HepG2 (cell line): Measurements from ENCODE around the gene CPNE4. TPM values are rescaled to one million over a fixed set of nuclear protein-coding genes. Genes with fewer than 3 reads are reported as not detected.

ENCODE experiments used
- ARNTL ChIP-seq: sonication (generic); formaldehyde crosslinking; IDR thresholded peaks from 2 replicates; pipeline ENCODE4 v1.4.0; 2020; ENCODE audit warnings: mild to moderate bottlenecking, missing genetic modification reagents
- ATRX ChIP-seq: sonication (generic); formaldehyde crosslinking; IDR thresholded peaks from 2 replicates; pipeline ENCODE4 v1.4.0; 2020; ENCODE audit warnings: missing genetic modification reagents, borderline replicate concordance
- MTF1 ChIP-seq: sonication (generic); formaldehyde crosslinking; IDR thresholded peaks from 2 replicates; pipeline ENCODE4 v1.5.0; 2020; ENCODE audit warnings: missing genetic modification reagents
- NFRKB ChIP-seq: fragments of 450-650 bp; IDR thresholded peaks from 2 replicates; pipeline ENCODE4 v1.6.1; 2017
- NR2C2 ChIP-seq: sonication (generic); formaldehyde crosslinking; IDR thresholded peaks from 2 replicates; pipeline ENCODE4 v1.4.0; 2020; ENCODE audit warnings: missing genetic modification reagents, mild to moderate bottlenecking, moderate library complexity, borderline replicate concordance
- PAXIP1 ChIP-seq: sonication (generic); formaldehyde crosslinking; conservative IDR thresholded peaks from 2 replicates; pipeline ENCODE4 v1.4.0; 2020; ENCODE audit warnings: mild to moderate bottlenecking, missing genetic modification reagents, moderate library complexity
- PTBP1 ChIP-seq: fragments of 200-400 bp; formaldehyde crosslinking; IDR thresholded peaks from 2 replicates; pipeline ENCODE4 v1.6.1; 2018; ENCODE audit warnings: low read length, low read depth; ENCODE audit not compliant: poor library complexity, severe bottlenecking
- SAP130 ChIP-seq: IDR thresholded peaks from 2 replicates; pipeline ENCODE4 v1.6.1; 2016; ENCODE audit warnings: low read depth
- SCMH1 ChIP-seq: sonication (generic); formaldehyde crosslinking; IDR thresholded peaks from 2 replicates; pipeline ENCODE4 v1.9.0; 2021; ENCODE audit warnings: missing genetic modification reagents, mild to moderate bottlenecking, borderline replicate concordance
- SMARCE1 ChIP-seq: fragments of 450-650 bp; IDR thresholded peaks from 2 replicates; pipeline ENCODE4 v1.6.1; 2017; ENCODE audit warnings: borderline replicate concordance
- SRF ChIP-seq: IDR thresholded peaks from 2 replicates; pipeline ENCODE4 v1.6.1; 2011; ENCODE audit warnings: mild to moderate bottlenecking, low read depth, low read length, moderate library complexity
- TEAD3 ChIP-seq: optimal IDR thresholded peaks from 2 replicates; pipeline ENCODE3; 2016; ENCODE audit warnings: borderline replicate concordance
- XRCC5 ChIP-seq: fragments of 200-400 bp; formaldehyde crosslinking; optimal IDR thresholded peaks from 2 replicates; pipeline ENCODE3; 2017; ENCODE audit warnings: mild to moderate bottlenecking, low read length
- ZFP36L1 ChIP-seq: sonication (generic); formaldehyde crosslinking; IDR thresholded peaks from 2 replicates; pipeline ENCODE4 v1.8.0; 2022; ENCODE audit warnings: mild to moderate bottlenecking, missing genetic modification reagents, moderate library complexity
- ZMYM3 ChIP-seq: sonication (generic); formaldehyde crosslinking; IDR thresholded peaks from 2 replicates; pipeline ENCODE4 v1.5.1; 2020; ENCODE audit warnings: mild to moderate bottlenecking, missing genetic modification reagents
- ZNF251 ChIP-seq: sonication (generic); formaldehyde crosslinking; IDR thresholded peaks from 2 replicates; pipeline ENCODE4 v1.9.0; 2021; ENCODE audit warnings: mild to moderate bottlenecking, missing genetic modification reagents
- ZNF280D ChIP-seq: sonication (generic); formaldehyde crosslinking; IDR thresholded peaks from 2 replicates; pipeline ENCODE4 v1.5.1; 2020; ENCODE audit warnings: mild to moderate bottlenecking, missing genetic modification reagents
- ZNF33A ChIP-seq: sonication (generic); formaldehyde crosslinking; IDR thresholded peaks from 2 replicates; pipeline ENCODE4 v1.5.1; 2020; ENCODE audit warnings: missing genetic modification reagents, mild to moderate bottlenecking, moderate library complexity, borderline replicate concordance
- ZNF543 ChIP-seq: sonication (generic); formaldehyde crosslinking; IDR thresholded peaks from 2 replicates; pipeline ENCODE4 v1.4.0; 2020; ENCODE audit warnings: mild to moderate bottlenecking, missing genetic modification reagents
- ZNF572 ChIP-seq: sonication (generic); formaldehyde crosslinking; IDR thresholded peaks from 2 replicates; pipeline ENCODE4 v1.5.1; 2020; ENCODE audit warnings: mild to moderate bottlenecking, missing genetic modification reagents
- ZNF639 ChIP-seq: conservative IDR thresholded peaks from 2 replicates; pipeline ENCODE4 v1.6.1; 2018; ENCODE audit warnings: missing genetic modification reagents
- ZNF720 ChIP-seq: sonication (generic); formaldehyde crosslinking; IDR thresholded peaks from 2 replicates; pipeline ENCODE4 v1.4.0; 2020; ENCODE audit warnings: missing genetic modification reagents
- ZSCAN29 ChIP-seq: sonication (generic); formaldehyde crosslinking; conservative IDR thresholded peaks from 2 replicates; pipeline ENCODE4 v1.4.0; 2020; ENCODE audit warnings: mild to moderate bottlenecking, missing genetic modification reagents
- polyA plus RNA-seq, 8 experiments: library from polyadenylated mRNA; depleted of rRNA in 3 of 8; stranded (reverse) in 7 of 8; unstranded in 1 of 8; fragments of >200 nt; fragmentation: Illumina TruSeq in 4 of 8; extraction: Trizol in 4 of 8; gene quantifications; 2 replicates each; pipeline versions ENCODE4 v1.2.1 to v1.2.3, GENCODE V29; 2011 to 2016; ENCODE audit warnings: low read depth in 4 of 8, missing spikeins in 1 of 8, mixed read lengths in 1 of 8; ENCODE audit not compliant: insufficient read depth in 1 of 8
- total RNA-seq, 5 experiments: library from RNA; depleted of rRNA; stranded (reverse); fragments of >200 nt; fragmentation: Illumina TruSeq; extraction: Trizol; gene quantifications; 2 replicates each; pipeline ENCODE4 v1.2.3, GENCODE V29; 2016; ENCODE audit warnings: low read depth in 1 of 5

The CPNE4 gene
- total and polyA plus RNA-seq, 2 of the 13 experiments (the other 11 are each of a cell fraction or from before 2014, with no cell fraction given), result not detected

DNA sequence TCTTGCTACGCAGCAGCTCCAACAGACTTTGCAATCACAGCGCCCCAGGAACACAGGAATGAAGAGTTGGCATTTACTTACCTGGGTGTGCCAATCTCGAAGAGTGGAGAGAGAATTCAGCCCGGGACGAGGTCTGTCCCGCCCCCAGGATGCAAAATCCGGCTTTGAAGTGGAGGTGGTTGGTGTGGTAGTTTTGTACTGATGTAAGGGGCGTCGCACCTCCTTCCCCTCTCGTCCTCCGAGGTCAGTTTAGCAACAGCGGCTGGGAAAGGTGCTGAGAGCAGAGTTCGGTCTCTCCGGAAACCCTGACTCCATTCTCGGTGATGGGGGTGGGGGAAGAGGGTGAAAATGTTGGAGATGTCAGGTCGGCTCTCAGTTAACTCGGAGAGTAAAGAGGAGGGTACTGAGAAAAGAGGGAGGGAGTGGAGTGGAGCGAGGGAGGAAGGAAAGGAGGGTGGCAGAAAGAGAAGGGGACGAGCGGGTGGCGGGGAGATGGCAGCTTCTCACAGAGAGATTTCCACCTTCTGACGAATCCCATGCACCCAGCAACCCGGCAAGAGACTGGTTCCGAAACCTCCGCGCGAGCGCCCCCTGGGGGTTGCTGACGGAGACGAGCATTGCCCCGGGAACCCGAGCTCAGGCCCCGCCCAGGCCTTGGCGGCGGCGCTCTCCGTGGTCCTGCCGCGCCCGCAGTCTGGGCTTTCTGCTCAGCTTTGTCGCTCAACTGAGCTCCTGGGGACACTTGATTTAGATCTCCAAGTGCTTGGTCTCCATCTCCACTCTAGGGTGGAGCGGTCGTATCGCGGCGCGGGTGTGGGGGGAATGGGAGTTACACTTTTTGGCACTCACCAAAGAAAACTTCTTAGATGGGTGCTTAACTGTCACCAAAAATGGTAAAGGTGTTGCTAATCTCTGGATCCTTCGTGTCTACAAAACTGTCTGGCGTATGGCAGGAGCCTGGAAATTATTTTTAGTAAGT, at the start of gene CPNE4 (continued):
- TF ChIP-seq SRF (no peak), ZSCAN29 (CRISPR knock-in tag) (no peak), ZNF280D (CRISPR knock-in tag) (0 out of 2 replicates have a peak, but pooled peaks have one; percentile 28), MTF1 (CRISPR knock-in tag) (no peak; the same call in 1 of the 2 replicates), ZNF639 (peak; percentile 76; the same call in 1 of the 2 replicates), ARNTL (CRISPR knock-in tag) (no peak), ZMYM3 (CRISPR knock-in tag) (no peak), NR2C2 (CRISPR knock-in tag) (no peak), SCMH1 (CRISPR knock-in tag) (no peak), ATRX (CRISPR knock-in tag) (no peak), PTBP1 (no peak), SMARCE1 (no peak), ZNF543 (CRISPR knock-in tag) (0 out of 2 replicates have a peak, but pooled peaks have one; percentile 43), XRCC5 (peak; percentile 88), NFRKB (no peak), ZNF572 (CRISPR knock-in tag) (no peak), PAXIP1 (CRISPR knock-in tag) (no peak), ZNF33A (CRISPR knock-in tag) (no peak), ZNF251 (no peak), SAP130 (peak; percentile 61), ZFP36L1 (peak; percentile 69; the same call in 1 of the 2 replicates), TEAD3 (CRISPR knock-in tag) (peak; percentile 12), ZNF720 (CRISPR knock-in tag) (no peak)
